Erythroblast (primary cell): Measurements from ENCODE around the gene SIRPB2.

Experiments
- DNase-seq, 2 experiments: peaks; one replicate each; lab custom pipeline; 2025; lab: John Stamatoyannopoulos, UW
- GATA1 ChIP-seq: IDR thresholded peaks from 2 replicates; pipeline ENCODE4 v1.6.1; 2011; ENCODE audit warnings: low read depth, mild to moderate bottlenecking, control low read depth, low read length, moderate library complexity
- POLR2A ChIP-seq: IDR thresholded peaks from 2 replicates; pipeline ENCODE4 v1.6.1; 2011; ENCODE audit warnings: mild to moderate bottlenecking, low read length

The SIRPB2 gene

DNA sequence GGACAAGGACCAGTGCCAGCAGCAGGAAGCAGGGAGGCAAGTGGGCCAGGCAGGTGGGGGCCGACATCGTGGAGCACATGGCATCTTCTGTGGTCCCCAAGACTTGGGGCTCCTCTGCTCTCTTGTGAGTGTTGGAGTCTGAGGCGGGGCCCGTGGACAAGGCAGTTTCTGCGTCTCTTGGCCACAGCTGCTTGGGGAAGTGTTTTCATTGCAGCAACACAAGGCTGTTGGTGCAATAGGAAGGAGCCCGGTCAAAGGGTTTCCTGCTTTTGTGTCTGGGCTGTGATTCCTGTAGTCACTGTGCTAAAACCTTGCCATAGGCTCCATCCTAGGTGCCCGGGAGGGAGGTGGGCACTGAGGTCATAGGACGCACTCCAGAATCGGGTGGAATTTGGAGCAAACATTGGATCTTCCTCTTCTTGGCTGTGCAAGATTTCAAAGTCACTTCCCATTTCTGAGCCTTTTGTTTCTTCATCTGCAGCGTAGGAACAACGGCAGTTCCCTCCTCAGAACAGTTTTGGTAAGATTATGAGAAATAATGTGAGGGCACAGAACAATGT lies at the start of gene SIRPB2:
TSS of gene SIRPB2 (minus strand) at position 140 of the 560 bp plus-strand sequence. CDS start at position 79, 61 bp downstream.
- no peak for TF ChIP-seq POLR2A
- no peak for TF ChIP-seq GATA1
- no peak for DNase-seq

DNA sequence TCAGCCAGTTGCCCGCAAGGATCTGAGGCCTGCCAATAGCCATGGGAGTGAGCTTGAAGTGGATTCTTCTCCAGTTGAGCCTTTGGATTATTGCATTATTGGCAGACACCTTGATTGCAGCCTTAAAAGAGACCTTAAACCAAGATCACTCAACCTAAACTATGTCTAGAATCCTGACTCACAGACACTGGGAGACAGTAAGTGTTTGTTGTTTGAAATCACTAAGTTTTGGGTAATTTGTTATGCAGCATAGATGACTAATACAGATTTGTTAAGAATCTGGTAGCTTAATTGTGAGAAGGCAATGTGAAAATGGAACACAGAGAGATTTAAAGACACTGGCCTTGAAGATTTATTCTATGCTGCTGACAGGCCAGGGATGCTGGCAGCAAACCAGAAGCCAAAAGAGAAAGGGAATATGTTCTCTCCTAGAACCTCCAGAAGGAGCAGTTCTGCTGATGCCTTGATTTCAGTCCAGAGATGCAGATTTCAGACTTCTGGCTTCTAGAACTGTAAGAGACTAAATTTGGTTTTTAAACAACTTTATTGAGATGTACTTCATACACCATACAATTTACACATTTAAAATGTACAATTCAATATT lies 48.7 kb upstream of the SIRPB2 start:
- DNase-seq: no peak

DNA sequence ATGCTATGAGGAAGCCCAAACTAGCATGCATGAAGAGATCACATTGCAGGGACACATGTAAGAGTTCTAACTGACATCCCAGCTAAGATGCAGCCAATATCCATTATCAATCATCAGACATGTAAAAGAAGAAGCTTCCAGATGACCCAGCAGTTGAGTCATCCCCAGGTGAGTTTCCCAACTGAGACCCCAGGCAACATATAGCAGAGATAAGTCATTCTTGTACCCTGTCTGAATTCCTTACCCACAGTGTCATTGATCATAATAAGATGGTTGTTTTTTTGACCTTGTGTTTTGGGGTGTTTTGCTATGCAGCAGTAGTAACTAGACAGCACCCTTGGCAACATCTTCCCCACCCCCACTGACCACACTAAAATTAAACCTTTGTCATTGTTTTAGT lies 47.4 kb upstream of the SIRPB2 start:
- TF ChIP-seq POLR2A (no peak), GATA1 (no peak)

More for the DNA sequence above, 48.7 kb upstream of the SIRPB2 start:
- TF ChIP-seq GATA1 (no peak), POLR2A (no peak)

DNA sequence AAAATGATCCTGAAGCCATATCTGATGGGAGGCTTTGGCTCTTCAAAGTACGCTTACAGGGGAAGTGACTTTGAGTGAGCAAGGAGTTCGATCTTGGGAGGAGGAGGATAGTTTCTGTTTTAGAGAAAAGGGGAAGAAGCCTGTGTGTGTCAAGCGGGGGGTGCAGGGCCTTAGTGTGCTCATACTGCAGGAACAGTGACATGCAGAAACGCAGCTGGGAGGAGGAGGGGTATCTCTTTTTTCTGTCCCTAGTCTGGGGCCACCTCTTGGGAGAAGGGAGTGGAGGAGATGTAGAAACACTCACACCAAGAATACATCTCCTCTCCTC lies 46.5 kb upstream of the SIRPB2 start:
- peak in 1 of 2 experiments; percentile 7 for DNase-seq

More for the DNA sequence above, 47.4 kb upstream of the SIRPB2 start:
- no peak for DNase-seq

DNA sequence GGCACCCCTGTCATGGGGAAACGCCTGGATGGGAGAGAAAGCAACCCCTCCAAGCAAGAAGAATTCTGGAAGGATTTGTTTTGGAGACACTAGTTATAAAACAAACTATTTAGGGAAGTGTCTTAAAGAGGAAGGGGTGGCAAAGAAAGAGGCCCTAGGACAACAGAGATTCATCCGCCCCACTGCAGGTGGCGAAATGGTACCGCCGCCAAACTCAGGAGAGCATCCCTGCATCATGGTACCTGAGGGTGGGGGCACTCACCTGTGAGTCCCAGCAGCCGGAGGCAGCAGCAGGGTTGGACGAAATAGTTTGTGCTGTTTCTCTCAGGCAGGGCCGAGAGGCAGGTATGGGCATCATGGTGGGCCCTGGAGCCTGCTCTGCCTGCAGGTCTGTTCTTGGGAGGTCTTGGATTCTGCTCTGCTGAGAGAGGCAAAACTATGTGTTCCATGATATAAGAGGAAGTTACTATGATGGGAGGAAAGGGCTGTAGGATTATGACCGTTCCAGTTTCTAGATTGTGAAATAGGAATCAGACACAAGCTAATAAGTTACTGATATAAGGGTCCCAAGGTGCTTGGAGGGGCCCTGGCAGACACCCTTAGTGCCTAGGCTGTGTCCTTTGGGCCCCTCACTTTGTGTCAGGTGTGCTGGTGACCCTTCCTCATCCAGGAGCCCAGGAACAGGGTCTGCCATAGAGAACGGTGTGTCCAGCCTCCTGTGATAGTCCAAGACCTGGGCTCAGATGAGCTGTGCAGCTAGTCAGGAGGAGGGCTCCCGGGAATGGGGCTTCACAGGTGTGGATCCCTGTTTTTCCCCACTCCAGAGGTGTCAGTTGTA lies 45.9 kb upstream of the SIRPB2 start:
- DNase-seq: no peak
- TF ChIP-seq GATA1 (no peak), POLR2A (no peak)

More for the DNA sequence above, 46.5 kb upstream of the SIRPB2 start:
- TF ChIP-seq GATA1: no peak
- no peak for TF ChIP-seq POLR2A

DNA sequence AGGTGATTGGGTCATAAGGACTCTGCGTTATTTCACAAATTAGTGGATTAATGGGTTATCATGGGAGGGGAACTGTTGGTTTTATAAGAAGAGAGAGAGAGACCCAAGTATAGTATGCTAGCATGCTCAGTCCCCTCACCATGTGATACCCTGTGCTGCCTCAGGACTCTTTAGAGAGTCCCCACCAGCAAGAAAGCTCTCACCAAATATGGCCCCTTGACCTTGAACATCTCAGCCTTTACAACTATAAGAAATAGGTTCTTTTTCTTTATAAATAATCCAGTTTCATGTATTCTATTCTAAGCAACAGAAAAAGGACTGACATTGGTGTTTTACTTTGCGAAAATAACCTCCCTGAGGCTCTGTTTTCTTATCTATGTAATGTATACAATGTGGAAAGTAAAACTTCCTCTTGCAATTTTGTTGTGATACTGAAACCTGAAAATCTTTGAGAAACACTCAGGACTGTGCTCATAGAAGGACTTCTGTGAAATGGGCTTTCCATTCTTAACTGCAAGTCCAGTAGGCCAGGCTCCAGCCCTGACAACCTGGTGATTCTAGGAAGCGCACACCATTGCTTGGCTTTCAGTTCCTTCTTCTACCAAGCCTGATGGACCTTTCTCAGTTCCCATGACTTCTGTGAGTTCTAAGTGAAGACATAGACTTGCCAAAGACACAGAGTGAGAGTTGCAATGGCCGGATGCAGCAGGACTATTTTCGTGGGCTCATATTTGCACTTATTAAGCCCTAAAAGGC lies 44.4 kb upstream of the SIRPB2 start:
- TF ChIP-seq POLR2A (no peak), GATA1 (no peak)
- DNase-seq: no peak

DNA sequence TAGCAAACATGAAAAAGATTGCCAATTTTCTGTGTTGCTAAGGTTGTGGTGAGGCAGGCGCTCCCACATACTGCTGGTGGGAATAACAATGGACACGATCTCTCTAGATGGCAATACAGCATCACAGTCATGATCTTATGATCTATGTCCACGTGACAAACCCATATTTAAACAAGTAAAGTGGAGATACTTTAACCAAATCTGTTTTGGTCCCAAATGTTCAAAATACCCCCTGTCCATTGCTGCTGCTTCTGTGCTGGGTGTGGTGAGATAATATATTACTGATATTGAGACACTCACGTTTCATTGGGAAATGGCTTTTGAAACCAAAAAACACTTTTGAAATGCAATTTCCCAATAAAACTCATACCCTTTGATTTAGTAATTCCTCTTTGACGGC lies 43.3 kb upstream of the SIRPB2 start:
- TF ChIP-seq POLR2A (no peak), GATA1 (no peak)
- no peak for DNase-seq

DNA sequence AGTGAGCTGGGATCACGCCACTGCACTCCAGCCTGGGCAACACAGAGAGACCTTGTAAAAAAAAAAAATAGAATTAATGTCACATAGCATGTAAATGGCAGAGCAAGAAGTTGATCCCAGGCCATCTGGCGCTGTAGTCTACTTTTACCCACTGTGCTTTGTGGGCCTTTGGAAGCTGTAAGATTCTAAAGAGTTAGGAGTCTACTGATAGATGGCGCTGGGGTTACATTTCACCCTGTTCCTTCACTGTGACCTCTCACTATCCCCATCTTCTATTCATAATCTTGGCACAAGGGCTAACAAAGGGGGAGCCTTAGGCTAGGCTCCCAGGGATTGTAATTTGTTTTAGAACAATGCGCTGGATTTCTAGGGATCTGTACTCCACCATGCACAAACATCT lies 41.8 kb upstream of the SIRPB2 start:
- DNase-seq: no peak
- TF ChIP-seq POLR2A (no peak), GATA1 (no peak)

DNA sequence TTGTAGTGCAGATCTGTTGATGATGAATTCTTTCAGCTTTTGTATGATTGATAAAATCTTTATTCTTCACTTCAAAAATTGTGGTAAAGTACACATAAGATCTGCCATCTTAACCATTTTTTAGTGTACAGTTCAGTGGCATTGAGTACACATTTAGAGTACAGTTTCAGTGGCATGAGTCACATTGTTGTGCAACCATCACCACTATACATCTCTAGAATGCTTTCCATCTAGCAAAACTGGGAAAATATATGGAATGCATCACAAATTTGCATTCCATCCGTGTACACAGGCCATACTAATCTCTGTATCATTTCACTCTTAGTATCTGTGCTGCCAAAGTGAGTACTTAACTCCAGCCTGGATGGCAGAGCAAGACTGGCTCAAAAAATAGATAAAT lies 37.6 kb upstream of the SIRPB2 start:
- TF ChIP-seq POLR2A (no peak), GATA1 (no peak)
- DNase-seq: no peak

DNA sequence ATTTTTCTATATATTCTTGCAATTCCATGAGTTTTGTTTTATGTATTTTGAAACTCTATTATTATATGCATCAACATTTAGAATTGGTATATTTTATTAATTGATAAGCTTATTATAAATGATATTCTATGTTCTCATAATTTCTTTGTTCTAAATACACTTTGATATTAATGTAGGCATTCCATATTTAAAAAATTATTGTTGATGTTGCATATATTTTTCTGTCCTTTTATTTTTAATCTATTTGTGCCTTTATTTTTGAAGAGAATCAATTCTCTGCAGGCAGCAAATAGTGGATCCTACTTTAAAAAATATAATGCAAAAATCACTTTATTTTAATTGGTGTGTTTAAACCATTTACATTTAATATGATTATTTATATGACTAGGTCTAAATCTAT lies 36.7 kb upstream of the SIRPB2 start:
- TF ChIP-seq GATA1: no peak
- no peak for TF ChIP-seq POLR2A
- no peak for DNase-seq

DNA sequence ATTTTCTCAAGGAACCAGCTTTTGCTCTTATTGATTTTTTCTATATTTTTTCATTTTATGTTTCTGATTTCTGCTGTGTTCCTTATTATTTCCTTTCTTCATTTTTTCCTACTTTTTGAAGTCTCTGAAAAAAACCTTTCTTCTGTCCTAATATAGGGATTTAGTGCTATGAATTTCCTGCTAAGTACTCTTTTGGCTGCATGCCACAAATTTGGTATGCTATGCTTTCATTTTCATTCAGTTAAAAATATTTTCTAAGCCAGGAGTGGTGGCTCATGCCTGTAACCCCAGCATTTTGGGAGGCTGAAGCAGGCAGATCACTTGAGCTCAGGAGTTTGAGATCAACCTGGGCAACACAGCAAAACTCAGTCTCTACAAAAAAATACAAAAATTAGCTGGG lies 35.7 kb upstream of the SIRPB2 start:
- no peak for TF ChIP-seq POLR2A
- no peak for TF ChIP-seq GATA1
- DNase-seq: no peak

DNA sequence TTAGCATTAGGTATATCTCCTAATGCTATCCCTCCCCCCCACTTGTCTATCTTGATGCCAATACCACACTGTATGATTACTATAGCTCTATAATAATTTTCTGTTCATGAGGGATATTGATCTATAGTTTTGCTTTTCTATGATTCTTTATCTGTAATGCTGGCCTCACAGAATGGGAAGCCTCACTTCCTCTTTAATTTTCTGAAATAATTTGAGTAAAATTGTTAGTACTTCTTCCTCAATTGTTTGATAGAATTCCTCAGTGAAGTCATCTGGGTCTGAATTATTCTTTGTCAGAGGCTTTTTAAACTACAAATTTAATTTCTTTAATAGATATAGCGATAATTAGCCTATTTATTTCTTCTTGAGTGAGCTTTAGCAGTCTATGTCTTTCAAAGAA lies 35.1 kb upstream of the SIRPB2 start:
- DNase-seq: no peak
- no peak for TF ChIP-seq GATA1
- TF ChIP-seq POLR2A: no peak

DNA sequence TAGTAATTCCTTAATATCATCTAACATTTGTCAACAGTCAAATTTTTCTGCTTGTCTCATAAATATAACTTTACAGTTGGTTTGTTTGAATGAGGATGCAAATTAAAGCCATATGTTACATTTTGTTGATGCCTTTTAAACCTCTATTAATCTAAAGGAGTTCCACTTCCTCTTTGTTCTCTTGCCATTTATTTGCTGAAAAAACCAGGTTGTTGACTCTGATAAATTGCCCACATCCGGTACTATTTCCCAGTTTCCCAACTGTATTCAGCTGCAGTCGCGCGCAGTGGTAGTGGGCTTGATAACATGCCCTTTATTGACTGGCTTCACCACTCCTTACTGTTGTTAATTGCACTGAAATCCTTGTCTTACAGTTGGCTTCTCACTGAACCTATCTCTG lies 32.8 kb upstream of the SIRPB2 start:
- no peak for TF ChIP-seq POLR2A
- no peak for TF ChIP-seq GATA1
- DNase-seq: no peak

DNA sequence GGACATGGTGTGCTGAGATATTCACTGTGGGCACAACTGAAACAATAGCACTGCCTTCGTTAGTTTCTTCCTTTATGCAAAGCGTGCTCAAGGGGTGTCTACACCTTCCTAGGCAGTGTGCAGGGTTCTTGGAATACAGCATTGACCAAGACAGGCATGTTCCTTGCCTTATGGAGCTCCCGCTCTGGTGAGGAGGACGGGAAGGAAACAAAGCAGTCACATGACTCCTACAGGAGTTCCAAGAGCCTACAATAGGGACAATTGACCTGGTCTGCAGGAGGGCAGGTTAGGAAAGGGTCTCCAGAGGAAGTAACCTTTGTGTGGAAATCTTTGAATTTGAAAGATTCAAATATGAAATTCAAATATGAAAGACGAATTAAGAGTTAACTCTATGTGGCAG lies 25.8 kb upstream of the SIRPB2 start:
- DNase-seq: no peak
- TF ChIP-seq POLR2A (no peak), GATA1 (no peak)

DNA sequence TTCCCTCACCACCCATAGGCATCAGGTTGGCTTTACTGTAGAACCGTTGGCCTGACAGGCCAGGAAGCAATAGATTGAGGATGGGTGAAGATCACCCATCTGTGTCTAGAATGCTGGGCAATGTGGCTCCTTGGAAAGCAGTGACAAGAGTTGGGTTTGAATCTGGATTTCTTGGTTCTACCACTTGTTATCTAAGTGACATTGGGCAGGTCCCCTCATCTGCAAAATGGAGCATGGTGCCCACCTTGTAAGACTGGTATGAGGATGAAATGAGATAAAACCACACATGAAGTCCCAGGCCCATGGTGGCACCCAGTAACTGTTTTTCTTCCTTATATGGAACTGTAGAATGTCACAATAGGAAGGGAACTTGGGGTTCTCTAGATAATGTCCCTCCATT lies 22.6 kb upstream of the SIRPB2 start:
- no peak for DNase-seq
- TF ChIP-seq GATA1: no peak
- TF ChIP-seq POLR2A: no peak
